ENCODE results near the gene GEMIN5.

DNA sequence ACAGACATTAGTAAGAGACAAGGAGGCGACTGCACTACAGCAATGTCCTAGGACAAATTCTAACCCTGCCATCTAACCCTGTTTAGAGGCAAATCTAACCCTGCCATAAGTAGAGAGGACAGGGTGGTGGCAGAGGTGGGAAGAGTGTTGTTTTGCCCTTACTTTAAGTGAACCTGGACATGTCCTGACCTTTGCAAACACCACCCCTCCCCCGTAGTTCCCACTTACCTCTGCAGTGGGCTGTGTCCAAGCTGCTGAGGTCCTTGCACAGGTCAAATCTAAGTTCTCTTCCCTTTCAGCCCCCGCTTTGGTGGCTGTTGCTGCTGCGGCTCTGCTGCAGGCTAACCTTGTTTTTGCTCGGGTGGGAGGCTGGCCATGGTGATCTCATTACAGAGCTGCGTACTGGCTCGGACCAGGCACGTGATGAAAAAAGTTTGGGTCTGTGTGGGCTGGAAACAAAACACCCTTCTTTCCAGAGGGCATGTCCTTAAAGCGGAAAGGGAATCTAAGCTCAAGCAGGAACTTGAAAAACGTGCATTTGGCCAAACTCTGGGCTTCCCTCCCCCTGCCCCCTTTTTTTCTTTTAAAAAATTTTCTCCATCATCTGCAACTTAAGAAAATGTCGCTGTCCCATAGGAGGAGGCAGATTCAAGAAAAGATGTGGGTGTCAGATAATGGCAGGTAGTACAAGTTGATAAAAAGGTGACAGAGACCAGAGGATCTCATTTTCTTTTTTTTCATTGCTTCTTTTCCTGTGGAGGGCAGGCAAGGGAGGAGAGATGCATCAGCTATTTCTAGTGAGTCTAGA lies 87.6 kb downstream of the GEMIN5 start, which contains the start of gene FAXDC2:
- TF ChIP-seq BHLHE40 (IDR thresholded peaks at IDR 0.05; ENCODE audit: borderline replicate concordance) = no peak
- TF ChIP-seq ELF4 (IDR thresholded peaks at IDR 0.05) = no peak
- no peak for TF ChIP-seq TARDBP (IDR thresholded peaks at IDR 0.05)
- TF ChIP-seq FOXM1 (IDR thresholded peaks at IDR 0.05; ENCODE audit: borderline replicate concordance) = no peak
- no peak for TF ChIP-seq ARNT (IDR thresholded peaks at IDR 0.05)
- TF ChIP-seq FOXK2 (IDR thresholded peaks at IDR 0.05) = no peak
- TF ChIP-seq HDGF (IDR thresholded peaks at IDR 0.05; ENCODE audit: borderline replicate concordance) = no peak
- TF ChIP-seq NFRKB (IDR thresholded peaks at IDR 0.05) = no peak

Measured in HEK293T (cell line).